GM12878 (cell line): ENCODE data around the gene TAOK2. TPM values are rescaled to one million over a fixed set of nuclear protein-coding genes. Genes with fewer than 3 reads are reported as not detected.

Source experiments
- ATAC-seq: fragments of 200-7000 bp; cut with Tn5 transposase; 3 replicates; pipeline ENCODE4 v1.9.1; 2020; ENCODE audit warnings: mild to moderate bottlenecking, moderate library complexity
- BruUV-seq: library from RNA; stranded (reverse); fragments of 400-500 nt; replicated peaks from 2 replicates; lab custom pipeline; 2021; lab: Mats Ljungman, UMichigan
- CTCF ChIA-PET: fragments of 300-600 bp; sonication (Branson Sonifier 250); formaldehyde crosslinking; extraction: SDS; loops from one replicate; lab custom pipeline; 2021; ENCODE audit warnings: inconsistent platforms; lab: Yijun Ruan, JAX
- POLR2A ChIA-PET: fragments of 350-600 bp; formaldehyde crosslinking; extraction: SDS; loops from one replicate; lab custom pipeline; 2021; ENCODE audit warnings: inconsistent platforms; lab: Charles Lee
- RAD21 ChIA-PET: fragments of 300-600 bp; sonication (Branson Sonifier 250); formaldehyde crosslinking; loops from one replicate; lab custom pipeline; 2023; ENCODE audit warnings: antibody characterized with exemption; ENCODE audit not compliant: unreplicated experiment; lab: Charles Lee
- SMC1A ChIA-PET: fragments of 300-600 bp; sonication (Branson Sonifier 250); formaldehyde crosslinking; loops from one replicate; lab custom pipeline; 2023; ENCODE audit not compliant: unreplicated experiment, uncharacterized antibody; lab: Charles Lee
- DNase-seq: peaks from one replicate; pipeline ENCODE4 v3.0.0-alpha.2; 2011; ENCODE audit warnings: low read depth, low spot score
- FAIRE-seq: peaks from 3 replicates; lab custom pipeline; 2011; peaks lifted over from hg19 to GRCh38; lab: Jason Lieb, UNC
- H2AFZ ChIP-seq: 2 replicates; pipeline ENCODE4 v1.6.0; 2011; ENCODE audit warnings: low read depth, low read length, control low read depth; ENCODE audit not compliant: control insufficient read depth
- H3K27ac ChIP-seq: 2 replicates; pipeline ENCODE4 v1.5.1; 2011; ENCODE audit warnings: control low read depth; ENCODE audit not compliant: control insufficient read depth, insufficient read depth
- H3K27me3 ChIP-seq, 2 experiments: replicated peaks in 1 of 2; 2 replicates each; pipeline versions ENCODE4 v1.6.0 to v1.6.1; 2011; ENCODE audit warnings: low read length in 1 of 2; ENCODE audit not compliant: control insufficient read depth in 2 of 2, insufficient read depth in 2 of 2
- H3K36me3 ChIP-seq, 2 experiments: 2 replicates each; pipeline ENCODE4 v1.5.1; 2011; ENCODE audit warnings: low read length in 1 of 2; ENCODE audit not compliant: control insufficient read depth in 2 of 2, insufficient read depth in 2 of 2
- H3K4me1 ChIP-seq: 2 replicates; pipeline ENCODE4 v1.6.1; 2011; ENCODE audit warnings: mild to moderate bottlenecking, low read length, moderate library complexity, mixed read lengths; ENCODE audit not compliant: control insufficient read depth, insufficient read depth
- H3K4me2 ChIP-seq: 2 replicates; pipeline ENCODE4 v1.6.0; 2011; ENCODE audit warnings: control low read depth; ENCODE audit not compliant: control insufficient read depth, insufficient read depth
- H3K4me3 ChIP-seq: fragments of 200-600 bp; sonication (generic); 2 replicates; pipeline ENCODE4 v1.5.1; 2016
- H3K79me2 ChIP-seq: 2 replicates; pipeline ENCODE4 v1.6.0; 2011; ENCODE audit warnings: low read length; ENCODE audit not compliant: control insufficient read depth, insufficient read depth
- H3K9ac ChIP-seq: 2 replicates; pipeline ENCODE4 v1.8.0; 2011; ENCODE audit warnings: low read length, control low read depth, mixed read lengths; ENCODE audit not compliant: control insufficient read depth, insufficient read depth
- H3K9me3 ChIP-seq: replicated peaks from 3 replicates; pipeline ENCODE4 v1.5.1; 2011; ENCODE audit warnings: mild to moderate bottlenecking, low read length; ENCODE audit not compliant: control insufficient read depth, insufficient read depth
- H4K20me1 ChIP-seq: 2 replicates; pipeline ENCODE4 v1.6.0; 2011; ENCODE audit not compliant: control insufficient read depth, insufficient read depth
- CBFB ChIP-seq: IDR thresholded peaks from 2 replicates; pipeline ENCODE4 v1.6.1; 2016; ENCODE audit warnings: antibody characterized with exemption, low read depth
- CREB1 ChIP-seq: IDR thresholded peaks from 2 replicates; pipeline ENCODE4 v1.6.1; 2012; ENCODE audit warnings: low read depth, mild to moderate bottlenecking, inconsistent platforms
- CREM ChIP-seq: IDR thresholded peaks from 2 replicates; pipeline ENCODE4 v1.6.1; 2014; ENCODE audit warnings: antibody characterized with exemption, low read depth
- EGR1 ChIP-seq, 2 experiments: IDR thresholded peaks; 1 replicate in 1 of 2; 2 replicates in 1 of 2; pipeline ENCODE4 v1.6.1; 2011 to 2012; ENCODE audit warnings: low read depth in 2 of 2, low read length in 2 of 2, borderline replicate concordance in 1 of 2, mild to moderate bottlenecking in 1 of 2, moderate library complexity in 1 of 2
- PAX5 ChIP-seq: IDR thresholded peaks from 2 replicates; pipeline ENCODE4 v1.6.1; 2011; ENCODE audit warnings: low read depth, low read length, borderline replicate concordance
- RUNX3 ChIP-seq: IDR thresholded peaks from 2 replicates; pipeline ENCODE4 v1.6.1; 2012; ENCODE audit warnings: low read length, inconsistent platforms
- SMC3 ChIP-seq: IDR thresholded peaks from 2 replicates; pipeline ENCODE4 v1.6.1; 2011; ENCODE audit warnings: low read length, improper control_type of control experiment, borderline replicate concordance
- SRF ChIP-seq, 2 experiments: IDR thresholded peaks; 2 replicates each; pipeline ENCODE4 v1.6.1; 2011; ENCODE audit warnings: low read depth in 2 of 2, low read length in 2 of 2, mild to moderate bottlenecking in 1 of 2, moderate library complexity in 1 of 2
- TCF12 ChIP-seq: IDR thresholded peaks from 2 replicates; pipeline ENCODE4 v1.6.1; 2011; ENCODE audit warnings: low read depth, mild to moderate bottlenecking, low read length
- WGBS: methylation state at CpG from one replicate; pipeline ENCODE4 v1.1.6; 2016; ENCODE audit warnings: low lambda C conversion rate; ENCODE audit not compliant: insufficient replicate concordance, insufficient coverage; ENCODE audit errors: missing lambda C conversion rate; 5-methylcytosine and 5-hydroxymethylcytosine counted together
- in situ Hi-C: fragments of 300-500 bp; cut with MboI; formaldehyde crosslinking; loops from 9 replicates; pipeline ENCODE4 v1.14.3; 2018; ENCODE audit warnings: mixed read lengths
- intact Hi-C: fragments of 100-400 bp; cut with micrococcal nuclease; formaldehyde crosslinking; loops from one replicate; pipeline ENCODE4 v1.14.2; 2022; ENCODE audit not compliant: unreplicated experiment
- polyA plus RNA-seq, 11 experiments: library from polyadenylated mRNA; depleted of rRNA in 4 of 11; unstranded in 6 of 11; stranded (reverse) in 5 of 11; fragments of >200 nt; fragmentation: Nextera tagmentation in 4 of 11; fragmentation: Illumina TruSeq in 1 of 11; extraction: Ambion mirVana in 4 of 11; extraction: Trizol in 1 of 11; gene quantifications; 1 replicate in 1 of 11; 2 replicates in 10 of 11; pipeline versions ENCODE4 v1.2.1 to v1.2.3, GENCODE V29; 2011 to 2016; ENCODE audit warnings: inconsistent platforms in 2 of 11, missing spikeins in 2 of 11, low read depth in 1 of 11
- total RNA-seq, 4 experiments: library from RNA; depleted of rRNA in 3 of 4; stranded (reverse); fragments of >200 nt in 3 of 4; fragmentation: Illumina TruSeq in 1 of 4; extraction: Trizol in 1 of 4; gene quantifications; 2 replicates each; pipeline versions ENCODE4 v1.2.1 to v1.2.3, GENCODE V29; 2013 to 2021
- TF ChIP-seq, protein P1 (sequence below): fragments of 450-650 bp; IDR thresholded peaks from 2 replicates; pipeline ENCODE4 v1.6.1; 2016; ENCODE audit warnings: mild to moderate bottlenecking

TAOK2 gene
- total and polyA plus RNA-seq, 10 of the 15 experiments (the other 5 are each of a cell fraction or from before 2014, with no cell fraction given) = 0.14 to 40.2 (median 11.6) TPM

DNA sequence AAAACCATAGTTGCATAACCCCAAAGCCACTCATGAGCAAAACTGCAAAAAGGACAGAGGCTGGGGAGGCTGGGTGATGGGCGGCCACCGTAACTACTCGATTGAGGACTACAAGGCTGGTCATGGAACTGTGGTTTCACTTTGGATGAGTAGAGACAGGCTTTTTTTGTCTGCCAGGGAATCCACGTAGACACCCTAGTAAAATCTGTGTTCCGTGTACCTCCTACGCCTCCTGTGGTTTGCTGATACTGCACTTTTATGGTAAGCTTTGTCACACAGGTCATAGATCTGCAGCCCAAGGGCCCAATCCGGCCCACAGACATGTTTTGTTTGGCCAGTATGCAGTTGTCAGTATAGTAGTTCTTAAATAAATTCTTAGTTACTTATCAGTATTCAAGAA is 59.6 kb downstream of the TAOK2 start:
- no peaks in the 10 kb centered on the region for H3K79me2 ChIP-seq
- ChIA-PET RAD21 (interaction anchor here (0.6 to 2.7 kb wide), 4 partner anchors 16 to 580 kb away, joined by 3 to 9 read pairs (median 4); no protein-coding TSS in a partner anchor), SMC1A (interaction anchor here (0.6 to 1.3 kb wide), 5 partner anchors 10 to 92 kb away, joined by 3 read pairs; partner anchors contain the start of gene C16orf92), CTCF (interaction anchor here (0.6 to 2.3 kb wide), 16 partner anchors 8 to 165 kb away, joined by 3 to 21 read pairs (median 4); partner anchors contain the start of genes ALDOA, C16orf92, HIRIP3 and INO80E), POLR2A (no interaction called here)
- TF ChIP-seq CBFB (0 out of 2 replicates have a peak, but pooled peaks have one; percentile 46), PAX5 (peak; percentile 45; the same call in 1 of the 2 replicates), CREB1 (peak; percentile 24; the same call in 1 of the 2 replicates), RUNX3 (peak; percentile 79), TCF12 (no peak), EGR1 (IDR thresholded peaks at IDR 0.05; ENCODE audit: borderline replicate concordance in 1 of 2, low read depth in 2 of 2, low read length in 2 of 2) (peak in 1 of 2 experiments; percentile 27; a peak in 1 of 3 replicates), CREM (peak; percentile 39; the same call in 1 of the 2 replicates), SMC3 (no peak), SRF (IDR thresholded peaks at IDR 0.05; ENCODE audit: low read depth in 2 of 2, low read length in 2 of 2) (peak in 1 of 2 experiments; percentile 65; a peak in 2 of 4 replicates)
- TF ChIP-seq, protein P1, sequence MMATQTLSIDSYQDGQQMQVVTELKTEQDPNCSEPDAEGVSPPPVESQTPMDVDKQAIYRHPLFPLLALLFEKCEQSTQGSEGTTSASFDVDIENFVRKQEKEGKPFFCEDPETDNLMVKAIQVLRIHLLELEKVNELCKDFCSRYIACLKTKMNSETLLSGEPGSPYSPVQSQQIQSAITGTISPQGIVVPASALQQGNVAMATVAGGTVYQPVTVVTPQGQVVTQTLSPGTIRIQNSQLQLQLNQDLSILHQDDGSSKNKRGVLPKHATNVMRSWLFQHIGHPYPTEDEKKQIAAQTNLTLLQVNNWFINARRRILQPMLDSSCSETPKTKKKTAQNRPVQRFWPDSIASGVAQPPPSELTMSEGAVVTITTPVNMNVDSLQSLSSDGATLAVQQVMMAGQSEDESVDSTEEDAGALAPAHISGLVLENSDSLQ = peak; percentile 16; the same call in 1 of the 2 replicates
- no peak overlapping the region for H3K4me3 ChIP-seq
- ATAC-seq (peak; percentile 44), FAIRE-seq (no peak), DNase-seq (no peak)
- peaks cover 13% of the 10 kb centered on the region for H3K4me1 ChIP-seq
- no peak overlapping the region for H3K27ac ChIP-seq
- peaks cover 6 to 10% of the 10 kb centered on the region in 2 experiments; a peak in 3 of 4 replicates for H3K27me3 ChIP-seq
- no TSS peak for BruUV-seq
- WGBS = 6% methylated on average over 6 of the region's 7 CpGs
- no peak overlapping the region for H3K9ac ChIP-seq
- no peak overlapping the region for H2AFZ ChIP-seq
- no peaks in the 10 kb centered on the region for H4K20me1 ChIP-seq
- no peaks in the 10 kb centered on the region for H3K36me3 ChIP-seq
- peak overlapping the region; percentile 71 for H3K4me2 ChIP-seq
- in situ Hi-C loops (no loop called here), intact Hi-C loops (no loop called here)
- no peaks in the 10 kb centered on the region for H3K9me3 ChIP-seq
